ENCODE data around the gene XXYLT1. TPM values are rescaled to one million over a fixed set of nuclear protein-coding genes. Genes with fewer than 3 reads are reported as not detected.
"Not testable (repeated sequence)": the region's sequence is repeated elsewhere in the genome, so short reads cannot be mapped to it uniquely, and the experiment has no call there.

XXYLT1 gene
- total RNA-seq, 2 experiments from 2014 or later, result 17.2 to 19.6 TPM

GRCh38 chr3:195094191-195094921 lies 176.6 kb downstream of the XXYLT1 start:
- Histone ChIP-seq H3K4me2 (ENCODE audit: low read length) (peak overlapping the region; percentile 38), H3K4me1 (ENCODE audit: insufficient read depth, low read length, poor library complexity, severe bottlenecking) (peaks cover 27% of the 10 kb centered on the region), H3K27ac (ENCODE audit: low read depth, low read length, poor library complexity, severe bottlenecking) (no peak overlapping the region), H3K36me3 (ENCODE audit: insufficient read depth, low read length) (no peaks in the 10 kb centered on the region), H3K9me2 (ENCODE audit: insufficient read depth, low read length) (no peaks in the 10 kb centered on the region), H3K4me3 (ENCODE audit: low read depth, low read length, poor library complexity, severe bottlenecking) (no peak overlapping the region), H3K9me3 (ENCODE audit: low read length) (no peaks in the 10 kb centered on the region), H4K20me1 (ENCODE audit: insufficient read depth, low read length) (no peaks in the 10 kb centered on the region), H2AFZ (ENCODE audit: low read length) (no peak overlapping the region), H3K79me2 (ENCODE audit: insufficient read depth, low read depth, low read length) (no peaks in the 10 kb centered on the region)
- ChIA-PET CTCF (ENCODE audit: unreplicated experiment) (no interaction called here), POLR2A (interaction anchor here (0.8 kb wide), 1 partner anchor 408 kb away, joined by 3 read pairs; the partner anchor contains the start of gene FAM43A)
- DNase-seq (ENCODE audit: low spot score), result peak; percentile 44
- intact Hi-C loops (cut with micrococcal nuclease; ENCODE audit: unreplicated experiment), result no loop called here
- no TSS peak for BruUV-seq (replicated peaks)
- TF ChIP-seq CTCF (conservative IDR thresholded peaks at IDR 0.05; ENCODE audit: low read length), result no peak
- TF ChIP-seq EZH2phosphoT487 (IDR thresholded peaks at IDR 0.05; ENCODE audit: borderline replicate concordance, low read depth, low read length), result no peak

- H3K27ac ChIP-seq (ENCODE audit: low read depth, low read length, poor library complexity, severe bottlenecking), result no peak overlapping the region
- no TSS peak for BruUV-seq (replicated peaks)
- H3K9me2 ChIP-seq (ENCODE audit: insufficient read depth, low read length), result no peaks in the 10 kb centered on the region
- DNase-seq (ENCODE audit: low spot score), result no peak
- H3K4me2 ChIP-seq (ENCODE audit: low read length), result peak overlapping the region; percentile 38
- intact Hi-C loops (cut with micrococcal nuclease; ENCODE audit: unreplicated experiment), result no loop called here
- ChIA-PET POLR2A (interaction anchor here (0.8 kb wide), 1 partner anchor 408 kb away, joined by 3 read pairs; the partner anchor contains the start of gene FAM43A), CTCF (ENCODE audit: unreplicated experiment) (no interaction called here)
- no peaks in the 10 kb centered on the region for H3K79me2 ChIP-seq (ENCODE audit: insufficient read depth, low read depth, low read length)
- H3K4me1 ChIP-seq (ENCODE audit: insufficient read depth, low read length, poor library complexity, severe bottlenecking), result peaks cover 27% of the 10 kb centered on the region
- no peak overlapping the region for H2AFZ ChIP-seq (ENCODE audit: low read length)
- TF ChIP-seq EZH2phosphoT487 (IDR thresholded peaks at IDR 0.05; ENCODE audit: borderline replicate concordance, low read depth, low read length), result no peak
- no peak for TF ChIP-seq CTCF (conservative IDR thresholded peaks at IDR 0.05; ENCODE audit: low read length)
- no peaks in the 10 kb centered on the region for H3K36me3 ChIP-seq (ENCODE audit: insufficient read depth, low read length)
- no peaks in the 10 kb centered on the region for H4K20me1 ChIP-seq (ENCODE audit: insufficient read depth, low read length)
- H3K4me3 ChIP-seq (ENCODE audit: low read depth, low read length, poor library complexity, severe bottlenecking), result no peak overlapping the region
- no peaks in the 10 kb centered on the region for H3K9me3 ChIP-seq (ENCODE audit: low read length)
Observed at GRCh38 chr3:195093731-195094130, 177.2 kb downstream of the XXYLT1 start.

- BruUV-seq (replicated peaks); H2AFZ ChIP-seq (ENCODE audit: low read length); H3K9me3 ChIP-seq (ENCODE audit: low read length); H3K79me2 ChIP-seq (ENCODE audit: insufficient read depth, low read depth, low read length); H3K27ac ChIP-seq (ENCODE audit: low read depth, low read length, poor library complexity, severe bottlenecking); H3K4me1 ChIP-seq (ENCODE audit: insufficient read depth, low read length, poor library complexity, severe bottlenecking); H3K9me2 ChIP-seq (ENCODE audit: insufficient read depth, low read length); H3K36me3 ChIP-seq (ENCODE audit: insufficient read depth, low read length); H3K4me2 ChIP-seq (ENCODE audit: low read length); POLR2A ChIA-PET; CTCF ChIA-PET (ENCODE audit: unreplicated experiment); intact Hi-C loops (cut with micrococcal nuclease; ENCODE audit: unreplicated experiment); DNase-seq (ENCODE audit: low spot score); H3K4me3 ChIP-seq (ENCODE audit: low read depth, low read length, poor library complexity, severe bottlenecking); H4K20me1 ChIP-seq (ENCODE audit: insufficient read depth, low read length): not testable (repeated sequence)
Observed at GRCh38 chr3:195087840-195088601, 182.9 kb downstream of the XXYLT1 start.

All from OCI-LY7 (cell line).